ENCODE data around the gene SRGAP3. TPM values are rescaled to one million over a fixed set of nuclear protein-coding genes. Genes with fewer than 3 reads are reported as not detected.

The SRGAP3 gene
- total RNA-seq, 1 donor from 2014 or later, result 68.6 TPM

DNA sequence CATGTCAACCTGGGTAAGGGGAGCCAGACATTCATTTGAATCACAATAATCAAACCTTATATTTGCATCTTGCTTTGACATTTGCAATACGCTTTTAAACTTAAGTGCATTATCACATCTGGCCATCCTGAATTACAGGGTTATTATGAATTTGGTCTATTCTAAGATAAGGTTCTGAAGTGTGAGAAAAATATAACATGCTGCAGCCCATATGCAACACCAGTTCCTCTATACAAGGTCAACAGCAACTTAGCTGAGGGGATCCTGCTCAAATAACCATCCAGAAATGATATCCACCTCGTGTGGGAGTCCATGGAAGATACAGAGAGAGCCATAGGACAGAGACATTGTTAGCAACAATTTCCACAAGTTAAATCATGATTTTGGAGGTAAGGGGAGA is 213.5 kb downstream of the SRGAP3 start:
- TF ChIP-seq CTCF (IDR thresholded peaks at IDR 0.05; ENCODE audit: unreplicated experiment), result no peak
- H3K27ac Mint-ChIP-seq, result no peak overlapping the region
- no peaks in the 10 kb centered on the region for H3K27me3 Mint-ChIP-seq (ENCODE audit: low read depth)
- DNase-seq (ENCODE audit: low spot score in 2 of 2, unreplicated experiment in 2 of 2), result no peak
- H3K36me3 Mint-ChIP-seq, result peaks cover 7% of the 10 kb centered on the region
- no peaks in the 10 kb centered on the region for H3K9me3 Mint-ChIP-seq
- peaks cover 9% of the 10 kb centered on the region for H3K4me1 Mint-ChIP-seq
- H3K4me3 Mint-ChIP-seq, result no peak overlapping the region

- Mint-ChIP-seq H3K27me3 (ENCODE audit: low read depth) (no peaks in the 10 kb centered on the region), H3K27ac (no peak overlapping the region), H3K9me3 (no peaks in the 10 kb centered on the region), H3K36me3 (peaks cover 7% of the 10 kb centered on the region), H3K4me1 (peaks cover 9% of the 10 kb centered on the region), H3K4me3 (no peak overlapping the region)
- no peak for DNase-seq (ENCODE audit: low spot score in 2 of 2, unreplicated experiment in 2 of 2)
- no peak for TF ChIP-seq CTCF (IDR thresholded peaks at IDR 0.05; ENCODE audit: unreplicated experiment)
Observed at GRCh38 chr3:9035473-9035872, 214.0 kb downstream of the SRGAP3 start.

- H3K9me3 Mint-ChIP-seq, result no peaks in the 10 kb centered on the region
- DNase-seq (ENCODE audit: low spot score in 2 of 2, unreplicated experiment in 2 of 2), result no peak
- H3K27ac Mint-ChIP-seq, result no peak overlapping the region
- H3K4me3 Mint-ChIP-seq, result no peak overlapping the region
- H3K36me3 Mint-ChIP-seq, result peaks cover 7% of the 10 kb centered on the region
- no peaks in the 10 kb centered on the region for H3K27me3 Mint-ChIP-seq (ENCODE audit: low read depth)
- TF ChIP-seq CTCF (IDR thresholded peaks at IDR 0.05; ENCODE audit: unreplicated experiment), result no peak
- H3K4me1 Mint-ChIP-seq, result peaks cover 9% of the 10 kb centered on the region
Observed at GRCh38 chr3:9033867-9034266, 215.6 kb downstream of the SRGAP3 start.

DNA sequence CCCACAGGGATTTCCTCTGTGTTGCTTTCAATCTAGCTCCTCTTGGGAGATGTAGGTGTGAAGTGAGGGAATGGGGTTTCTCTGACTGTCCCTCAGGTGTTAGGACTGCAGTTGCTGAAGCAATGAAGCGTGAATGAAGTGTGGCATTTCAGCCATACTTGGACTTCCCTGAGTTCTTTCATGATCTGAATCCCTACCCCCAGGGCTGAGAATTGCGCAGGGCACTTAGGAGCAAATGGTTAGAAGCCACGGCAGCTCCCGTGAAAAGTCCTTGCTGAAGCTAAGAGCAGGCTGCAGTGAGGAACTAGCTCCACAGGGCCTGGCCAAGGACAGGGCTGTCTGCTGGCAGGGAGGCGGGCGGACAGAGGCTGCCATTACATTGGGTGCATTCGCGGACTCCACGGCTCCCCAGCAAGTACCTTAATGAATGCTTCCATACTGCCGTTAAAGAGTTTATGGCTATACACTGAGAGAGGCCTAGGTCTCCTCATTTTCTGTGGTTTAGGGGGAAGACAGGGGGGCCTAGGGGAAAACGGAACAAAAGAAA is 217.1 kb downstream of the SRGAP3 start:
- Mint-ChIP-seq H3K36me3 (peaks cover 7% of the 10 kb centered on the region), H3K27ac (no peak overlapping the region), H3K9me3 (no peaks in the 10 kb centered on the region), H3K4me3 (no peak overlapping the region), H3K27me3 (ENCODE audit: low read depth) (no peaks in the 10 kb centered on the region), H3K4me1 (peaks cover 19% of the 10 kb centered on the region)
- TF ChIP-seq CTCF (IDR thresholded peaks at IDR 0.05; ENCODE audit: unreplicated experiment), result no peak
- DNase-seq (ENCODE audit: low spot score in 2 of 2, unreplicated experiment in 2 of 2), result no peak

DNA sequence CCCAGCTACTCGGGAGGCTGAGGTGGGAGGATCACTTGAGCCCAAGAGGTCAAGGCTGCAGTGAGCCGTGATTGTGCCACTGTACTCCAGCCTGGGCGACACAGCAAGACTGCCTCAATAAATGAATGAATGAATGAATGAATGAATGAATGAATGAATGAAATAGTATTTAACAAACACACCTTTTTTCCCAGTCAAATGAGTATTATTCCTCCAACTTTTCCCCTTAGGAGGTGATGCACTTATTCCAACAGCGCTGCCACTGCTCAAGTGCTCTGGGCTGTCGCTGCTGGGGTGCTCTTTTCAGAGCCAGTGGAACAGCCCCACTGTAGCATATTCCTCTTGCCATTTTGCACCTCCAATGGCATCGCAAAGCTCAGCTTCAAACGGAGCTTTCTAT is 219.4 kb downstream of the SRGAP3 start:
- peaks cover 14% of the 10 kb centered on the region for H3K36me3 Mint-ChIP-seq
- no peaks in the 10 kb centered on the region for H3K27me3 Mint-ChIP-seq (ENCODE audit: low read depth)
- H3K4me3 Mint-ChIP-seq, result no peak overlapping the region
- H3K4me1 Mint-ChIP-seq, result peaks cover 9% of the 10 kb centered on the region
- DNase-seq (ENCODE audit: low spot score in 2 of 2, unreplicated experiment in 2 of 2), result no peak
- no peak for TF ChIP-seq CTCF (IDR thresholded peaks at IDR 0.05; ENCODE audit: unreplicated experiment)
- H3K9me3 Mint-ChIP-seq, result no peaks in the 10 kb centered on the region
- H3K27ac Mint-ChIP-seq, result no peak overlapping the region

GRCh38 chr3:9028134-9028533 is 221.3 kb downstream of the SRGAP3 start:
- no peak overlapping the region for H3K4me3 Mint-ChIP-seq
- no peaks in the 10 kb centered on the region for H3K27me3 Mint-ChIP-seq (ENCODE audit: low read depth)
- H3K4me1 Mint-ChIP-seq, result peaks cover 11% of the 10 kb centered on the region
- peak; percentile 66 to 85 for DNase-seq (ENCODE audit: low spot score in 2 of 2, unreplicated experiment in 2 of 2)
- peak overlapping the region; percentile 79 for H3K27ac Mint-ChIP-seq
- peaks cover 26% of the 10 kb centered on the region for H3K36me3 Mint-ChIP-seq
- TF ChIP-seq CTCF (IDR thresholded peaks at IDR 0.05; ENCODE audit: unreplicated experiment), result no peak
- H3K9me3 Mint-ChIP-seq, result no peaks in the 10 kb centered on the region
